ENCODE data around the gene ZNF462.

ZNF462 gene, protein sequence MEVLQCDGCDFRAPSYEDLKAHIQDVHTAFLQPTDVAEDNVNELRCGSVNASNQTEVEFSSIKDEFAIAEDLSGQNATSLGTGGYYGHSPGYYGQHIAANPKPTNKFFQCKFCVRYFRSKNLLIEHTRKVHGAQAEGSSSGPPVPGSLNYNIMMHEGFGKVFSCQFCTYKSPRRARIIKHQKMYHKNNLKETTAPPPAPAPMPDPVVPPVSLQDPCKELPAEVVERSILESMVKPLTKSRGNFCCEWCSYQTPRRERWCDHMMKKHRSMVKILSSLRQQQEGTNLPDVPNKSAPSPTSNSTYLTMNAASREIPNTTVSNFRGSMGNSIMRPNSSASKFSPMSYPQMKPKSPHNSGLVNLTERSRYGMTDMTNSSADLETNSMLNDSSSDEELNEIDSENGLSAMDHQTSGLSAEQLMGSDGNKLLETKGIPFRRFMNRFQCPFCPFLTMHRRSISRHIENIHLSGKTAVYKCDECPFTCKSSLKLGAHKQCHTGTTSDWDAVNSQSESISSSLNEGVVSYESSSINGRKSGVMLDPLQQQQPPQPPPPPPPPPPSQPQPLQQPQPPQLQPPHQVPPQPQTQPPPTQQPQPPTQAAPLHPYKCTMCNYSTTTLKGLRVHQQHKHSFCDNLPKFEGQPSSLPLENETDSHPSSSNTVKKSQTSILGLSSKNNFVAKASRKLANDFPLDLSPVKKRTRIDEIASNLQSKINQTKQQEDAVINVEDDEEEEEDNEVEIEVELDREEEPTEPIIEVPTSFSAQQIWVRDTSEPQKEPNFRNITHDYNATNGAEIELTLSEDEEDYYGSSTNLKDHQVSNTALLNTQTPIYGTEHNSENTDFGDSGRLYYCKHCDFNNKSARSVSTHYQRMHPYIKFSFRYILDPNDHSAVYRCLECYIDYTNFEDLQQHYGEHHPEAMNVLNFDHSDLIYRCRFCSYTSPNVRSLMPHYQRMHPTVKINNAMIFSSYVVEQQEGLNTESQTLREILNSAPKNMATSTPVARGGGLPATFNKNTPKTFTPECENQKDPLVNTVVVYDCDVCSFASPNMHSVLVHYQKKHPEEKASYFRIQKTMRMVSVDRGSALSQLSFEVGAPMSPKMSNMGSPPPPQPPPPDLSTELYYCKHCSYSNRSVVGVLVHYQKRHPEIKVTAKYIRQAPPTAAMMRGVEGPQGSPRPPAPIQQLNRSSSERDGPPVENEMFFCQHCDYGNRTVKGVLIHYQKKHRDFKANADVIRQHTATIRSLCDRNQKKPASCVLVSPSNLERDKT (N-terminal part only)
- 3.0 to 9.5 (median 4.1) reads per million in 3 donors for total RNA-seq

DNA sequence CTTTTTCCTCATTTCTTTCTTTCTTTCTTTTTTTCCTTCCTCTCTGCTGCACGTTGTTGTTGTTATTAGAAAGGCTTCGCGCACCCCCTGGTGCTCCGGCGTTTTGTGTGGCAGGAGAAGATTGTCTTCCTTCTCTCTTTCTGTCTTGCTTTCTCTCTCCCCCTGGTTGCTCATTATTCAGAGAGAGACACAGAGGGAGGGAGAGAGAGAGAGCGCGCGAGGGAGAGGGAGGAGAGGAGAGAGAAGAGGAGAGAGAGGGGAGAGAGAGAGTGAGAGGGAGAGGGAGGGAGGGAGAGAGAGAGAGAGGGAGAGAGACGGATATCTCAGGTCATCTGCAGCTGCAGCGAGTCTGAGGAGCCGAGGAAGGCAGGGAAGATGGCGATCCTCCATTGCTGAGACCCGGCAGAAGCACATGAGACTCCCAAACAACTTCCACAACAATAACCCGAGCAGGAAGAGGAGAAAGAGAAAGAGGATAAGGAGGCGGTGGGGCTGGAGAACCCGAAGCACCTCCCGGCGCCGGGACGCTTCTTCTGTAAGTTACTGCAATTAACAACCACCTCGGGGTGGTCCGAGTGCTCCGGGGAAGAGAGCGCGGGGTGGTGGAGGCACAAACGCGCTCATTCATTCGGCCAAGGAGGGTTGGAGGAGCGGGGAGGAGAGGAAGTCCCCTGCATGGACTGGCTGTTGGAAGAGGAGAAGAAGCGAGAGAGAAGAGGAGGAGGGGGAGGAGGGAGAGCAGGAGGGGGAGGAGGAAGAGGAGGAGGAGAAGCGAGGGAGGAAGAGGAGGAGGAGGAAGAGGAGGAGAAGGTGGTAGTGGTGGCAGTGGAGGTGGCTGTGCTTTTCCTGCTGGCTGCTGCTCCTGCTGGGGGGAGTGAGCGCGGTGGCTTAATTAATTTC lies at the start of gene ZNF462:
ZNF462 (plus strand) TSS at position 346 of the 900 bp plus-strand sequence. CDS start 60,218 bp downstream, outside the sequence.
- H3K36me3 ChIP-seq (ENCODE audit: control insufficient read depth, insufficient read depth, low read length): peaks cover 4% of the 10 kb centered on the region
- peak within 1 kb of the TSS; percentile 39 for H3K4me3 ChIP-seq (ENCODE audit: insufficient read depth, low read depth, low read length, poor library complexity, severe bottlenecking)
- DNase-seq: no peak
- peaks cover 15% of the 10 kb centered on the region for H3K27me3 ChIP-seq (replicated peaks; ENCODE audit: control insufficient read depth, insufficient read depth, low read length, poor library complexity, severe bottlenecking)
- no peak within 1 kb of the TSS for H3K27ac ChIP-seq (ENCODE audit: insufficient read depth, low read length, poor library complexity, severe bottlenecking)
- no peaks in the 10 kb centered on the region for H3K4me1 ChIP-seq (ENCODE audit: control insufficient read depth, insufficient read depth, low read length, poor library complexity, severe bottlenecking)
- H3K9me3 ChIP-seq (ENCODE audit: control insufficient read depth, low read length): no peaks in the 10 kb centered on the region

DNA sequence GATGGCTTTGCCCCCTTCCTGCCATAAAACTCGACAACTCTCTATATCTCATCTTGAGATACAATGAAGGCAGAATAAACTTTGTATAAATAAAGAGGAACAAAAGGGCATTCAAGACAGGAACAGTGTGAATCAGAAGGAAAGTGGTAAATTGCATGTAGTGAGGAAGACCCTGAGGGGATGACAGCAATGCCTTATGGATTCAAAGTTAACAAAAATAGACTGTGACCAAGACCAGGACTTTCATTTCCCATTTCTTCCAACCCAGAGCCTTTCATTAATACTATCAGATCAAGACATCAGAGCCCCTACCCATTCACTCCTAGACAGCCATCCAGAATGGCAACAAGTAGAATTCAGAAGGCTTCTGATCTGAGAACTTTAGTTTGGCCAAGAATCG lies 46.4 kb upstream of the ZNF462 start:
- no peaks in the 10 kb centered on the region for H3K9me3 ChIP-seq (ENCODE audit: control insufficient read depth, low read length)
- no peaks in the 10 kb centered on the region for H3K36me3 ChIP-seq (ENCODE audit: control insufficient read depth, insufficient read depth, low read length)
- H3K27me3 ChIP-seq (replicated peaks; ENCODE audit: control insufficient read depth, insufficient read depth, low read length, poor library complexity, severe bottlenecking): no peaks in the 10 kb centered on the region
- no peak for DNase-seq
- no peak overlapping the region for H3K27ac ChIP-seq (ENCODE audit: insufficient read depth, low read length, poor library complexity, severe bottlenecking)
- no peaks in the 10 kb centered on the region for H3K4me1 ChIP-seq (ENCODE audit: control insufficient read depth, insufficient read depth, low read length, poor library complexity, severe bottlenecking)
- no peak overlapping the region for H3K4me3 ChIP-seq (ENCODE audit: insufficient read depth, low read depth, low read length, poor library complexity, severe bottlenecking)

DNA sequence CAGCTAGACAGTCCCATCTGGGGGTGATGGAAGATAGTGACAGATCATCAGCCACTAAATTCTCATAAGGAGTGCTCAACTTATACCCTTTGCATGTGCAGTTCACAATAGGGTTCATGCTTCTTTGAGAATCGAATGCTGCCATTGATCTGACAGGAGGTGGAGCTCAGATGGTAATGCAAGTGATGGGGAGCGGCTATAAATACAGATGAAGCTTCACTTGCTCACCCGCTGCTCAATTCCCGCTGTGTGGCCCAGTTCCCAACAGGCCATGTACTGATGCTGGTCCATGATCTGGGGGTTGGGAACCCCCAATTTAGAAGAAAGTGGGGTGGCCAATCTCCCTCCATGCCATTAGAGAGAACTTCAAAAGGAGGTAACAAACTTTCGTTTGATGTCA lies 44.9 kb upstream of the ZNF462 start:
- Histone ChIP-seq H3K4me1 (ENCODE audit: control insufficient read depth, insufficient read depth, low read length, poor library complexity, severe bottlenecking) (no peaks in the 10 kb centered on the region), H3K9me3 (ENCODE audit: control insufficient read depth, low read length) (no peaks in the 10 kb centered on the region), H3K4me3 (ENCODE audit: insufficient read depth, low read depth, low read length, poor library complexity, severe bottlenecking) (no peak overlapping the region), H3K27ac (ENCODE audit: insufficient read depth, low read length, poor library complexity, severe bottlenecking) (no peak overlapping the region), H3K27me3 (replicated peaks; ENCODE audit: control insufficient read depth, insufficient read depth, low read length, poor library complexity, severe bottlenecking) (no peaks in the 10 kb centered on the region), H3K36me3 (ENCODE audit: control insufficient read depth, insufficient read depth, low read length) (no peaks in the 10 kb centered on the region)
- no peak for DNase-seq

DNA sequence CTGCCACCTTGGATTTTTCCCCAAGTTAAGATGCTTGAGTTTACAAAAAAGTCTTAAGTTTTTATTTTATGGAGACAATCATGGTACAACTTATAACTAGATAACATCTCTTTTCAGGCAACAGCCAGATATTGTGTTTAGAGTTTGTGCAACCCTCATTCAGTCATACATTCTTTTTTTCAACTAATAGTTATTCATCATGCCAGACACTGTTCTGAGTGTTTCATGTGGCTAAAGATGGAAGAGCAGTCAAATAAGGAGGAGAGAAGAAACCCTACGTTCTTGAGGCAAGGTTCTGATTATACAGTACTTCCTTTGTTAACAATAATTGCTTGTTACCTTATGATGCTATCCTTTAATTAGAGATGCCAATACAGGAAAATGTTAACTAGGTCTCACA lies 42.1 kb upstream of the ZNF462 start:
- Histone ChIP-seq H3K36me3 (ENCODE audit: control insufficient read depth, insufficient read depth, low read length) (no peaks in the 10 kb centered on the region), H3K4me1 (ENCODE audit: control insufficient read depth, insufficient read depth, low read length, poor library complexity, severe bottlenecking) (no peaks in the 10 kb centered on the region), H3K4me3 (ENCODE audit: insufficient read depth, low read depth, low read length, poor library complexity, severe bottlenecking) (no peak overlapping the region), H3K27me3 (replicated peaks; ENCODE audit: control insufficient read depth, insufficient read depth, low read length, poor library complexity, severe bottlenecking) (no peaks in the 10 kb centered on the region), H3K9me3 (ENCODE audit: control insufficient read depth, low read length) (no peaks in the 10 kb centered on the region), H3K27ac (ENCODE audit: insufficient read depth, low read length, poor library complexity, severe bottlenecking) (no peak overlapping the region)
- DNase-seq: no peak

DNA sequence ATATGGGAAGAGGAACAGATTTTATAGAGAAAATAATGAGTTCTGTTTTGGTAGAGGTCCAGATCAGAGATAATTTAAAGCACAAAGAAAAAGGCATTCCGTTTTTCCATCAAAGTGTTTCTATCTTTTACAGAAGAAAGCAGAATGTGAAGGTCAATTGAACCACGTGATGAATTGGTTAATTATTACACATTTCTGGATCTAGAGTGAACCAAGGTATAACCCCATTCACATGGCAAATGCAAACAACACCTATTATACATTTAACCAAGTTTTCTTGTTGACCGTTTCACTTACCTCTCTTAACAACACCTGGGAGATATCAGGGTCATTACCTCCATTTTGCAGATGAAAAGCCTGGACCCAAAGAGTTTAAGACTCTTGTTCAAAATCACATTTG lies 34.9 kb upstream of the ZNF462 start:
- H3K9me3 ChIP-seq (ENCODE audit: control insufficient read depth, low read length): no peaks in the 10 kb centered on the region
- no peak for DNase-seq

DNA sequence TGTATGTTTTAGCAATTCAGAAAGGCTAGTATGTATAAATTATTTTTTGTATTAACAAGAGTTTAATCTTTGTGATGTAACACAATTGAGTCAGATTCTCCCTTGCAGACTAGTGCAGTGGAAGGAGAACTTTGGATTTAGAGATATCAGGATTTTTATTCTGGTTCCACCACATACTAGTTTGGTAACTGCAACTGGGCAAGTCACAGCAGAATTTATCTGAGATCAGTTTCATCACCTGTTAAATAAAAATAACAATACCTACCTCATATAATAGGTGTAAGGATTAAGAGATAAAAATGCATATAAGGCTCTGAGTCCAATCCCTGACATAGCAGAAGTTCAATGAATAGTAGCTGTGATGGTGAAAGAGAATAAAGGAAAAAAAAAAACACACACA lies 34.0 kb upstream of the ZNF462 start:
- no peak overlapping the region for H3K27ac ChIP-seq (ENCODE audit: insufficient read depth, low read length, poor library complexity, severe bottlenecking)
- no peaks in the 10 kb centered on the region for H3K9me3 ChIP-seq (ENCODE audit: control insufficient read depth, low read length)
- DNase-seq: no peak
- H3K27me3 ChIP-seq (replicated peaks; ENCODE audit: control insufficient read depth, insufficient read depth, low read length, poor library complexity, severe bottlenecking): no peaks in the 10 kb centered on the region
- H3K4me3 ChIP-seq (ENCODE audit: insufficient read depth, low read depth, low read length, poor library complexity, severe bottlenecking): no peak overlapping the region
- no peaks in the 10 kb centered on the region for H3K4me1 ChIP-seq (ENCODE audit: control insufficient read depth, insufficient read depth, low read length, poor library complexity, severe bottlenecking)
- no peaks in the 10 kb centered on the region for H3K36me3 ChIP-seq (ENCODE audit: control insufficient read depth, insufficient read depth, low read length)

More for the DNA sequence above, 34.9 kb upstream of the ZNF462 start:
- H3K27me3 ChIP-seq (replicated peaks; ENCODE audit: control insufficient read depth, insufficient read depth, low read length, poor library complexity, severe bottlenecking): no peaks in the 10 kb centered on the region
- H3K4me3 ChIP-seq (ENCODE audit: insufficient read depth, low read depth, low read length, poor library complexity, severe bottlenecking): no peak overlapping the region
- H3K27ac ChIP-seq (ENCODE audit: insufficient read depth, low read length, poor library complexity, severe bottlenecking): no peak overlapping the region
- H3K4me1 ChIP-seq (ENCODE audit: control insufficient read depth, insufficient read depth, low read length, poor library complexity, severe bottlenecking): no peaks in the 10 kb centered on the region
- H3K36me3 ChIP-seq (ENCODE audit: control insufficient read depth, insufficient read depth, low read length): no peaks in the 10 kb centered on the region

DNA sequence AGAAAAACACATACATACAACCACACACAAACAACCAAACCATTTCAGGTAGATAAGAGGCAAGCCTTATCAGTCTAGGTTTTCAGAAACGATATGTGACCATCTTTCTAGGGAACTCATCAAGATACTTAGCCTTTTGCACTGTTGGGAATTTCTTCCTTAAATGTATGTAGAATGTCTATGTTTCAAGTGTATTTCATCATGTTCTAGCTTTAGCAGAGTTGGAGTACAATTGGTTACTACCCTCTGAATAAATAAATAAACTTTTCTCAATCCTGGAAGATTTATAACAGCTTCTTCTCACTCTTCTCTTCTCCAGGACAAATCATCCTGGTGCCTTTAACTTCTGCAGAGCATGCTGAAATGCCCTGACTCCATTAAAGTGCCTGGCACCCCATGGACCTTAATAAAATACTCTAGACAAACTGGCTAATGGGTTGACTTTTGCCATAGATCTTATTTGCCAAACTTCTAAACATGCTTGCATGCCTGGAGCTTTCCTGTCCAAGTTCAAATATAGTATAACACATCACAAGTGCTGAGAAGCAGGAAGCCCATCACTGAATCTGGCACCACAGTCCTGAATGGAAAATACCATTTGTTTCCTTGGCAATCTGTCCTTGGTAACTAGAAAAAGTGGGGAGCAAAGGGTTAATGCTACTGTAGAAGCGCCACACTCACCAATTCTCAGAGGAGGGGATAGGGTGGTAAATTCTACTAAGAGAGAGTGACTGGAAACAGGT lies 33.1 kb upstream of the ZNF462 start:
- no peaks in the 10 kb centered on the region for H3K9me3 ChIP-seq (ENCODE audit: control insufficient read depth, low read length)
- H3K36me3 ChIP-seq (ENCODE audit: control insufficient read depth, insufficient read depth, low read length): no peaks in the 10 kb centered on the region
- no peak for DNase-seq
- H3K27ac ChIP-seq (ENCODE audit: insufficient read depth, low read length, poor library complexity, severe bottlenecking): no peak overlapping the region
- H3K27me3 ChIP-seq (replicated peaks; ENCODE audit: control insufficient read depth, insufficient read depth, low read length, poor library complexity, severe bottlenecking): no peaks in the 10 kb centered on the region
- no peak overlapping the region for H3K4me3 ChIP-seq (ENCODE audit: insufficient read depth, low read depth, low read length, poor library complexity, severe bottlenecking)
- no peaks in the 10 kb centered on the region for H3K4me1 ChIP-seq (ENCODE audit: control insufficient read depth, insufficient read depth, low read length, poor library complexity, severe bottlenecking)

DNA sequence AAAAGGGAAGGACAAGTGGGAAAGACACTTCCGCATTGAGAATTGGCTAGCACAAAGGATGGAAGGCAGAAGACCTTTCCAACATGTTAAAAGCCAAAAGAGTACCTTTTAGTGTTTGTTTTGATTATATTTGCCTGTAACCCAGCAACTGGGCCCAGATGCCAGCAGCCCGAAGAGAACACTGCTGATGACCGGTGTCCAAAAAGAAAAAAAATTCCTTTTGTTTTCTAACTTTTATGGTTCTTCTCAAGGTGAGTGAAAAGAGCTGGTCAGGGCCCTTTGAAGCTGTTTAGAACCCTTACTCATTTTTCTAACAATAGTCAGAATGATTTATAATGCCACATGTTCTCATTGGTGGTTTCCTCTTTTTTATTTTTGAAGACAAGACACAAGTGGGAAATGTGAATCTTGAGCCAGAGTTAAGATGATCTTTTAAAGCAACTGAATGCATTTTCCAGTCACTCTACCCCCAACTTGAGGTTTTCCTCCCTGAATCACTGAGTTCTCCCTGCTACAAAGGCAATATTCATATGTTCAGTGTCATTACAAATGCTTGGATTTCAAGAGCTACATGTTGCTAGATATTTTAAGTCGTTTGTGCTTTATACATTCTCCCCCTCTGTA lies 32.3 kb upstream of the ZNF462 start:
- DNase-seq: no peak
- no peaks in the 10 kb centered on the region for H3K36me3 ChIP-seq (ENCODE audit: control insufficient read depth, insufficient read depth, low read length)
- H3K9me3 ChIP-seq (ENCODE audit: control insufficient read depth, low read length): no peaks in the 10 kb centered on the region
- H3K4me3 ChIP-seq (ENCODE audit: insufficient read depth, low read depth, low read length, poor library complexity, severe bottlenecking): no peak overlapping the region
- H3K27me3 ChIP-seq (replicated peaks; ENCODE audit: control insufficient read depth, insufficient read depth, low read length, poor library complexity, severe bottlenecking): no peaks in the 10 kb centered on the region
- no peaks in the 10 kb centered on the region for H3K4me1 ChIP-seq (ENCODE audit: control insufficient read depth, insufficient read depth, low read length, poor library complexity, severe bottlenecking)
- no peak overlapping the region for H3K27ac ChIP-seq (ENCODE audit: insufficient read depth, low read length, poor library complexity, severe bottlenecking)

Measured in effector memory CD4-positive, alpha-beta T cell (primary cell).